GM12892 (cell line): ENCODE results near the gene ZIC4.

Source experiments
- POLR2A ChIP-seq: IDR thresholded peaks from 2 replicates; pipeline ENCODE4 v1.6.1; 2011; ENCODE audit warnings: low read depth, low read length, control low read depth
- POLR2AphosphoS5 ChIP-seq: IDR thresholded peaks from 2 replicates; pipeline ENCODE4 v1.6.1; 2011; ENCODE audit warnings: low read depth, low read length, control low read depth

DNA sequence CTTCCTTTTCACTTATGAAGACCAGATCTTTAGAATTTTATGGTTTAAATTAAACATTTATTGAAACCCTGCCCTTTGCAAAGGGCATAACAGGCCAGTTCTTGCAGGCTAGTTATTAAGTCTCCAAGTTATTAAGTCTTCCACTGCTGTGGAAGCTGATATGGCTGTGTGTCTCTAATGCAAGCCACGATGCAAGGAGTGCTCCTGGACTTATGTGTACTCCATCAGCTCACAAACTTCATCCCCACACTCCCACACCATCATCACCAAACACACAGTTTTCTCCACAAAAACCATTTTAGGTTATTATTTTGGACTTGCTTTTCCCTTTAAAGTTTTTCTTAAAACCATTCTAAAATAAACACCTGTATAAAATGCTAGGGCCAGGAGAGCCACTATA is 62.4 kb downstream of the ZIC4 start:
- no peak for TF ChIP-seq POLR2A
- TF ChIP-seq POLR2AphosphoS5, result no peak
